IPS-NIHi7 (cell line): ENCODE data around the gene BCAT1.
"Not testable (repeated sequence)": the region's sequence is repeated elsewhere in the genome, so short reads cannot be mapped to it uniquely, and the experiment has no call there.

Experiments used
- DNase-seq: peaks from one replicate; pipeline ENCODE4 v3.0.0; 2012; ENCODE audit warnings: mixed read lengths; ENCODE audit errors: extremely low spot score

Gene BCAT1

DNA sequence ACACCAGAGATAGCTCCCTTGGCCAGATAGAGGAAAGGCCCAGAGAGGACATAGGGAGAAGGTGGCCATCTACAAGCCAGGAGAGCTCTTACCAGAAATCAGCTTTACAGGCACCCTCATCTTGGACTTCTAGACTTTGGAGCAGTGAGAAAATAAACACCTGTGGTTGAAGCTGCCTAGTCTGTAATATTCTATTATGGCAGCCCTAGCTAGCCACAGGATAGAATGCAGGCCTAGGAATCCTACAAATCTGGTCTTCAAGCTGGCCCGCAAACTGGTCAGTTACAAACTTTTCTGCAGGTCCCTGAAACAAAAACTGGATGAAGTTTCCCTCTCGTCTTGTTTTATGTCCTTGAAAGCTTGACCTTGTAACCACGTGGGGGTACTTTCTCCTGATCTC is 92.4 kb downstream of the BCAT1 start:
- DNase-seq = no peak

DNA sequence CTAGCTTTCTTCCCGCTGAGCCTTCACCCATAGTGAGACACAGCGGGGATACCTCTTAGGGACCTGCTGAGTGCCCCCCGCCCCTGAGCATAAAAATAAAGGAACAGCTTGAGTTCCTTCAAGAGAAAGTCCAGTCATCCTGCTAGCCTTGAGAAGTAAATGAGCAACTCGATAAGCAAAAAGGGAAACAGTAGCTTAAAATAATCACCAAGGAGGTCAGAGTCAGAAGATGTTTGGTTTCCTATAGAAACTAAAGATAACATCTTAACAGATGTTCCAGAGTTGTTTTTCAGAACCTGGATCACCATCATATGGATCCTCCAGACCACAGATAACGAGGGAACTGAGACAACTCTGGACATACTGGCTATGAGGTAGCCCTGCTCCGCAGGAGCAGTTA is 94.0 kb downstream of the BCAT1 start:
- DNase-seq = no peak

DNA sequence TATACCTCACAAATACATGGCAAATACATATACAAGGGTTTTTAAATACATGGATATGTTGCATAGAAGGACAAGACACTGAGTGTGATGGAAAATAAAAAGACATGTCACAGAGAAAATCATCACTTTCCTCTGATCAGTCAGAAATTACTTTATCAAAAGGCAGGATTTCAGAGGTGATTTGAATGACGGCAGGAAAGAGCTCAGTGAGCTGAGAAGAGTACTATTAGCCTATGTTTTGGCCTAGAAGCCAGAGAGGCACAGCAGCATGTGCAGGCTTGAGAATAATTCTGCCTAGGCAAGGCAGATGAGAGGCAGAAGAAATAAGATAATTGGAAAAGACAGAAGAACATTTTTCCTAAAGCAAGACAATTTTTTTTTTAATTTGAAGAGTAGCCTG is 94.9 kb downstream of the BCAT1 start:
- no peak for DNase-seq

DNA sequence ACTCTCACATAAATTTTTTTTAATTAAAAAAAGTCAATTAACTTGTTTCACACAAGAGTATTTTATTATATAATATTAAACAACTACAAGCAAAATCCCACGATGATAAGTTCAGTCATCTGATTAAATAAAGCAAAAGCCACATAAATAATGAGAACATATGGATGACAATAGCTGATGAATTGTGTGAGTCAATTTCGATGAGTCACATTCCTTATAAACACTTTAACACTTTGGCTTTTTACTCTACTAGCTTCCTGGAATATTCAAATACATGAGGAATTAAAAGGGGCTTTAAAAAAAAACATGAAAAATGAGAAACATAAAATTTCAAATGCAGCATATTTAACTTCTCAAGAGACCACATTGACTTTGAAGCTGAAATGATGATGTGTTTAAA is 95.3 kb downstream of the BCAT1 start:
- no peak for DNase-seq

DNA sequence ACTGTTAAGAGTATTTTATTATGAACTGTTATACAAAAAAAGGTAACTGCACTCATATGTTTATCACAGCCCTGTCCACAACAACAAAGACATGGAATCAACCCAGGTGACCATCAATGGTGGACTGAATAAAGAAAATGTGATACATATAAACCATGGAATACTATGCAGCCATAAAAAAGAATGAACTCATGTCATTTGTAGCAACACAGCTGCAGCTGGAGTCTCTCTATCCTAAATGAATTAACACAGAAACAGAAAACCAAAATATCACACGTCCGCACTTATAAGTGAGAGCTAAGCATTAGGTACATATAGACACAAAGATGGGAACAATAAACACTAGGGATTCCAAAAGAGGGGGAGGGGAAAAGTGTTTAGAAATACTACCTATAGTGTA is 95.8 kb downstream of the BCAT1 start:
- no peak for DNase-seq

DNA sequence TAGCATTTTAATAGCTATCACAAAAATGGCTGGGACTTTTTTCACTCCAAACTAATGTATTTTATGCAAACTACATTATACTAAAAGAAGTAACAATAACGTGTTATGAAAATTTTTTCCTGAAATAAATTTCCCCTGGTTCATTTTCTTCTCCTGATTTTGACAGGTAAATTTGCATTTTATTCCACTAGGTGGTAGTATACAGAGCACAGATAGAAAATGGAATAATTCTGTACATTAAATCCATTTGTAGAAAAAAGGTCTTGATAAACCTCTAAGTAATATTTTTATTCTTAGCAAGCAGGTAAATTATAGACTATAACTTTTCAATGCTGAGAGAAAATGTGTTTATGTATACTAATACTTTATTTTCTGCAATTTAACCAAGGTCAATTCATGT is 96.5 kb downstream of the BCAT1 start:
- no peak for DNase-seq

DNA sequence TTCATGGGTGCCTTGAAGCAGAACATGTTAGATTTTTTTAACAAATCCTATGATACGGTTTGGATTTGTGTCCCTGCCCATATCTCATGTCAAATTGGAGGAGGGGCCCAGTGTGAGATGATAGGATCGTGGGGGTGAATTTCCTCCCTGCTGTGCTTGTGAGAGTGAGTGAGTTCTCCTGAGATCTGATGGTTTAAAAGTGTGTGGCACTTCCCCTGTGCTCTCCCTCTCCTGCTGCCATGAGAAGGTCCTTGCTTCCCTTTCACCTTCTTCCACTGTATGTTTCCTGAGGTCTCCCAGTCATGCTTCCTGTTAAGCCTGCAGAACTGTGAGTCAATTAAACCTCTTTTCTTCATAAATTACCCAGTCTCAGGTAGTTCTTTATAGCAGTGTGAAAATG is 97.0 kb downstream of the BCAT1 start:
- not testable (repeated sequence) for DNase-seq

DNA sequence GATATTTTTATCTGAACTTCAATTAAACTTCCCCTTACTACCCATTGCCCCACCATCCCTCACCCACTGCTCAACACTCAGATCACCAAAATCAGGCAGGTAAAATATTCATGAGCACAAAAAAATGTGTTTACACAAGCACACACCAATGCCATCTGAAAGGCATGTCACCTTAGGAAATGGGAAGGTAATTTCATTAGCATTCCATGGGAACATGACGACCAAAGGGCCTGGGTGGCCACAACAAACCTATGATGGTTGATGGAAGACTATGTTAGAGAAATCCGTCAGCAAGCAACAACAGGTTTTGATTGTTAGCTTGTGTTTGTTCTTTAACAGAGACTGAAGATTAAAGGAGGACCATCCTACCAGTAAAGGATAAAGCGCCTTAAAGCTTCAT is 97.6 kb downstream of the BCAT1 start:
- no peak for DNase-seq

DNA sequence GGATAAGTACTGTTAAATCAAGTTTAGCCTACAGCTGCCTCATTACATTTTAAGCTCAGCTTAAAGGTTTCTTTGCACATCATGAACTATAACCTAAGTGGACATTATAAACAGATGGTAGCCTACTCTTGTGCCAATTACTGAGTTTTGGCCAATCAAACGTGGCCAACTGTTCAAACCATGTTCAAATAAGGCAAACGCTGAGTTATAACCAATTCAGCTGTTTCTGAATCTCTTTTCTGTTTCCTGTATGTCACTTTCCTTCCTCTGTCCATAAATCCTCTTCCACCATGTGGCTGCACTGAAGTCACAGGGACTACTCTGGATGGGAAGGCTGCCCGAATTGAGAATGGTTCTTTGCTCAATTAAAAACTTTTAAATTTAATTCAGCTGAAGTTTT is 98.4 kb downstream of the BCAT1 start:
- DNase-seq = no peak

DNA sequence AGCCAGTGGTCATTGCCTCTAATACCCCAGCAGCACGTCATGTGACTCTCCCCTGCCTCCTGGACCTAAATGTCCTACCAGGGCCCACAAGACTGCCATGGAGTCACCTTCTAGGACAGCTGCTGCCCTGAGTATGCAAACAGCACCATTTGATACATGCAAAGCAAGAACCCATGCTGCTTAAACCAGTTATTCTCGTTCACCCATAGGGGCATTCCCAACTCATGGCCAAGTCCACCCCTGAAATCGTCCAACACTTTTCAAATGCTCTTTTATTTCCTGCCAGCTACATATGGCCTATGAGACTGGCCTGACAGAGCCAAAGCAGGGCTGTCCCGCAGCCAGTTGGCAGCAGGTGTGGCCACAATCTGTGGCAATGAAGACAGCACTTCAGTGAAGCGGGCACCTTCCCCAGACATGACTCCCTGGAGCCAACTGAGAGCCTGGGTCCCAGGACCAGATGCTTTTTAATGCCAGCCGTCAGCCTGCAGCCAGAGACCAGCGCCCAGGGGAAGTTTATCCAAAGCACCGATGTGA is 99.9 kb downstream of the BCAT1 start:
- DNase-seq = no peak

DNA sequence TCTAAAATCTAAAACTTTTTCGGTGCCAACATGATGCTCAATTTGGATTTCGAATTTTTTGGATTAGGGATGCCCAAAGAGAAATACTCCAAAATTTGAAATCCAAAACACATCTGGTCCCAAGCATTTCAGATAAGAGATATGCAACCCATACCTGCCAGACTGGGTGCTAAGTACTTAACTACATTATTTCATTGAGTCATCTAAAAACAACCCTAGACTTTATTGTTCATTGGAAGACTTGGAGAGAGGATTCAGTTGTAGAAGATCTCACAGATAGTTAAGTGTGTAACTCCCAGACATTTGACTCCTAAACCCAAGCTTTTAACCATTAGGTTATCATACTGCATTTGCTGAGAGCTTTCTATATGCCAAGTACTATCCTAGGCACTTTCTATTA is 102.2 kb downstream of the BCAT1 start:
- no peak for DNase-seq

DNA sequence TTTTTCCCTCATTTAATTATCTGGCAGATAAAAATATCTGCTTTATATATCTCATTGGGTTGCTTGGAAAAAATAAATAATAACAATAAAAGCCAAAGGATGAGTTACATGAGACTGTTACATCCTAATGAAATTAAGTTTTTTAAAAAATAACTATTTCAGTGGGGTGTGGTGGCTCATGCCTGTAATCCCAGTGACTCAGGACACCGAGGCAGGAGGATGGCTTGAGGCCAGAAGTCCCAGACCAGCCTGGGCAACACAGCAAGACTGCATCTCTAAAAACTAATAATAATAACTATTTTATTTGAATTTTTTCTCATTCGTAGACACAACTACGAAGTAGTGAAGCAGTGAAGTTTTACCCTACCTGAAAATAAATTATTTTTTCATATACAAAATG is 103.3 kb downstream of the BCAT1 start:
- no peak for DNase-seq

DNA sequence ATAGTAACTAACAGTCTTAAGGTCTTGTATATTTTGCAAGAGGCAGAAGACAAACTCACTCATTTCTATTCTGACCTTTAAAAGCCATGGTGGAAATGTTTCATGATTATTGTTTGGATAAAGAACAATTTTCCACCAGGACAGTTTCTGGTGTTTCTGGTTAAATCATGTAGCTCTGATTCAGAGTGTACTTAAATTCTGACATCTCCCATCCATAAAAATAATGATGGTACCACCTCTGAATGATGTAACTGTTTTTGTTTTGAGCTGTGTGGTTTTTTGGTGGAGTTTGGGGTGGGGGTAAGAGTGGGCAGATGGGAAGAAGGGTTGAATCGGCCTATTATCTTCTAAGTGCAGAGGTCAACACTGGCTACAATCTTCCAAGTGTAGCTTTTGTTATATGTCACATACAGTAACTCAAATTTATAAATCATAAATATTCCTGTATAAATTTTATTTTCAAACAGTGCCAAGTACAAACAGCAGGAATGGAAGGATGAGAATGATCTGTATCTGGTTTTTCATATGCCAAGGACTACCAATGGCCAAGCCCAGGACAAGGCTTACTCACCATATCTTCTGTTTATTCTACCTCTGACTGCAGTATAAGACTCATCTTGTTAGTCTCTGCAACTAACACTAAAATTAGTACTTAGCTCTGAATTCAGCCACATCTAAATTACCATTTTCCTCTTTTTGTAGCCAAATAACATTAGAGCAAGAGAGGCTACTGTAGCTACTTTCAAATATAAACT is 108.7 kb downstream of the BCAT1 start:
- no peak for DNase-seq

DNA sequence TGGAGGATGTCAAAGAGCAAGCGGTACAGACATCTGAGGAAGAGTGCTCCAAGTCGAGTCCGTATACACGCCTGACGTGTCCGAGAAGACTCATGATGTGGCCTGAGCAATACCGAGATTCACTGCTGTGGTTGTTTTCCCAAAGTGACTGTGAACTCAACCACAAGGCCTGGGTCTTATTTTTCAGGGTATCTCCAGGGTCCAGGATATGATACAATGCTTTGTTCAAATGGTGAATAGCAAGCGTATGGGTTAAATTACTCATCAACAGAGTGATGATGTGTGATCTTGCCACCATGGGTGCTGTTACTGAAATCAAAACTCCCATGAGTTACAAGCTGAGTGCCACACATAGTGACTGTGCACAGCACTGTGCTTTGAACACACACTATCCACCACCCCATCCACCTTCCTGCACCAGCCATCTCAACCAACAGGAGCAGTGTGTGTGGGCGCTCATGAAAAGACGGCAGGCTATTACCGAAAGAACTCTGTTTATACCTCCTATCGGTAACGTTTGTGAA is 109.6 kb downstream of the BCAT1 start:
- no peak for DNase-seq

DNA sequence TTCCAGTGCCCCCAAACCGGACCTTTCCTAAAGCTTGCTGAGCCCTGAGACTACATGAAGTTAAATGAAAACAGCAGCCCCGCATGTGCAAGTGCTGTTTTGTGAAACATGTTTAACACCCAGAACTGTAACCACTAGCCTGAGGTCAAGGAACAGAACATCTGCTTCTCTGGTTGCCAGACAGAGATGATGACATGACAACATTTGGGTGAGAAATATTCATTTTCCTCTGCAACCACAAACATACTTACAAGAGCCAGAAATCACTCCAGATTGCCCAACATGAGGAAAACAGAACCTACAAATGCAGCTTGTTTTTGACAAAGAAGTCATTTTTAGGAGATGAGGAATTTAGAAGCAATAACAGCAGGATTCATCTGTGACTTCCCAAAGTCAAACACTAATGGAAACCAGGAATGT is 110.4 kb downstream of the BCAT1 start:
- no peak for DNase-seq

DNA sequence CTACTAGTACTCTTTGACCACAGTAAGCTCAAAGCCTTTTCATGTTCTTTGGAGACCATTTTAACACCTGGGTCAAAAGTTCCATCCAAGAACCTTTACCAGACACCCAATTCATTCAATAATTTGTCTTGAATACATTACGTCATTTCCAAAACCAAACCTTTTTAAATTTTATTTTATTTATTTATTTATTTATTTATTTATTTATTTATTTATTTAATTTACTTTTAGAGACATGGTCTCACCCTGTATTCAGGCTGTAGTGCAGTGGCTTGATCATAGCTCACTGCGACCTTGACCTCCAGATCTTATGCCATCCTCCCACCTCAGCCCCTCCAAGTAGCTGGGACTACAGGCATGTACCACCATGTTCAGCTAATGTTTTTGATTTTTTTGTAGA is 113.5 kb downstream of the BCAT1 start:
- no peak for DNase-seq

DNA sequence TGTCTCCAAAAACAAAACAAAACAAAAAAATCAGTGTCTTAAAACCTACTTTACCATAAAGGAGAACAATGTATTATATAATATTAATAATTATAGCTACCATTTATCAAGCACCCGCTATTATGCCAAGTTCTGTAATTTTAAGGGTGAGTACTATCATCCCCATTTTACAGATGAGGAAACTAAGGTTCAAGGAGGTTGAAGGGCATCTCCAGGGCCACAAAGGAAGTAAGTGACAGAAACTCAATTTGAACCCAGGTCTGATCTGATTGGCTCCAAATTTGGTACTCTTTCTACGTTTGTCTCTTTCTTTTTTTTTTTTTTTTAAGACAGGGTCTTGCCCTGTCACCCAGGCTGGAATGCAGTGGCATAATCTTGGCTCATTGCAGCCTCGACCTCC is 115.4 kb downstream of the BCAT1 start:
- DNase-seq = no peak

DNA sequence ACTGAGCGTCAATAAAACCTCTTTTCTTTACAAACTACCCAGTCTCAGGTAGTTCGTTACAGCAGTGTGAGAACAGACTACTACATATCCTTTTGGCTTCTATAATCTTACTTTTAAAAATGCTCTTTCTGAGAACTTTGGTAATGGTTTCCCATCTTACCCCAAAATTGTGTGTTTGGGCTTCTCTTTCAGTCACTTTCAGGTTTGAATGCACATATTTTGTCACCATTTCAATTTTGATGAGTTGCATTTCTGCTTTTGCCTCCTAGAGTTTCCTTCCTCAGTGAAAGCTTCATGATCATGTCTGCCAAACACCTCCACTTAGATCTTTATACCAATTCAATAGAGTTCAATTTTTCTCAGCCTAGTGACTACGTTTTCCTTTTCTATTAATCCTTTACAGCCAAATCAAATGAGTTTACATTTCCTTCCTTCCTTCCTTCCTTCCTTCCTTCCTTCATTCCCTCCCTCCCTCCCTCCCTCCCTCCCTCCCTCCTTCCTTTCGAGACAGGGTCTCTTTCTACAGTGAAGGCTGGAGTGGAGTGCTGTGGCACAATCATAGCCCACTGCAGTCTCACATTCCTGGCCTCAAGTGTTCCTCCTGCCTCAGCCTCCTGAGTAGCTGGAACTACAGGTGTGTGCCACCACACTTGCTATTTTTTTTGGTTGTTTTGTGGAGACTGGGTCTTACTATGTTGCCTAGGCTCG is 124.9 kb downstream of the BCAT1 start:
- no peak for DNase-seq

DNA sequence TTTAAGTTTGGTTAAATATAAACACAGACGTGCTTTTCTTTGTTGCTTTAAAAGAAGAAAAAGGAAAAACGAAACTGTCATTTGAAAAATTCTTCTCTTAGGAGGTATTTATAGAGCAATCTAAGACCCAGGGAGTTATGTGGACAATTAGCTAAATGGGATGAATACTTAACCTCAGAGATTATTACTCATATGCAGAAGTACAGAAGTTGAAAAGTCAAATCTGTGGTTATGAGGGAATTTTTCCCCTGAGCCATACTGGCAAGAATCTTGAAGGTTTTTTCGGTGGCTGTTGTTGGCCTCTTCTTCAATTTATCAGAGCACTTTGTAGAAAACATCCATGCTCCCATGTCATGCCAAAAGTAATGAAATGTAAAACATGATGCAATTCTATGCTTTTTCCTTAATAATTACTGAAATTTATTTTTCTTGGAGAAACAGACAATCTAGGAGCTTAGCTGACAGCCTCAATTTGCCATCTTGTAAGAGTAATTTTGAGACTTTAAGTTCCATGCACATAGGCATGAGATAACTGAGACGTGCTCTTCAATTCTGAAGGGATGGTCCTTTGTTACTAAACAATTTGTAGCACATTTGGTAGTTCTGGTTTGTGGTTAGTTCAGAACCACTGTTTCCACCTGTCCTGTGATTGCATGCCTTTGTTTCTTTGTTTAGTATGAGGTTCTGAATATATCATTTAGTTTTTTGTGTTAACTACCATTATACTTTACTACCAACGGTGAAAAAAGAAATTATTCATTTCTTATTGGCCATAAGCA is 126.6 kb downstream of the BCAT1 start:
- no peak for DNase-seq

DNA sequence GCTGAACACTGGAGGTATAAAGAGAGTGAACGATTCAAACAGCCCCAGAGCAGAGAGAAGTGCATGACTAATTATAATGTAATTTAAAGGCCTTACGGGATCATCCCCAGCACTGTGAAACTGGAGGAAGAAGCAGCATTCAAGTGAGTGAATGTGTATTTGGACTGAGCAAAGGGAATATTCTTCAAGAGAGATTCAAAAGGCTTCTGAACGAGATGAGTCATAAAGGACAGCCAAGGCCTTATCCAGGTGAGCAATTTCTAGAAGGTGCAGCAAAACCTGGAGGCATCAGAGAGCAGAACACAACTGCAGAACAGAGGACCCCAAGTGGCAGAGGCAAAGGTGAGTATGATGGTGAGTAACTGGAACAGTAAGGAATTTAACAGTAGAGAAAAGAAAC is 127.2 kb downstream of the BCAT1 start:
- DNase-seq = no peak

DNA sequence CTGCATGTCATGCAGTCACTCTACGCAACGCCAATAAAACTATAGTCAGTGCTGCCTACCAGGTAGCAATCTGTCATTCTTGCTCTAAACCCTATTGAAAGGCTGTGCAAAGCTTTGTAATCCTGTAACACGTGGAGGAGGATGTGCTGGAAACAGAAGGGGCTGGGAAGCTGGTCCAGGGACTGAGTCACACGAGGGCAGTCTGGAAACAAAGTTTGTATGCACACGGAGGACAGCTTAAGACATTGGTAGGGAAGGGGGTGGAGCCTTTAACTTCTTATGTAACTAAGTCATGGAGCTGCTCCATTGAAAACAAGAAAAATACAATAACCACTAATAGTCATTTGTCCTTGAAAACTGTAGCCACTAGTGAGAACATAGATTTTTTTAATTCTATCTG is 128.0 kb downstream of the BCAT1 start:
- no peak for DNase-seq

DNA sequence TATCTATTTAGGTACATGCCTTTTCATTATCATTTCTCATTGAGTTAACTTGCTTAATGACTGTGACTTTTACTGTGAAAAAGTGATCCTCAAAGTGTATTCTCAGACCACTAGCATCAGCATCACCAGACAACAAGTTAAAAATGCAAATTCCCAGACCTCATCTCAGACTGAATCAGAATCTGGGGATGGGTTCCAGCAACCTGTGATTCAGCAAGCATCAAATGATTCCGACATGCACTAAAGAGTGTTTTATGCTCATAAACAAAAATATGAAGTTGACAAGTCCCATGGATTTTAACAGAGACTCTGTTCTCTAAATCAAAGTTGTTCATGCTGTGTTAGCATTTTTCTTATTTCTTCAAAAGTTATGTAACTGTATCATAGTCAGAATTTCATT is 130.6 kb downstream of the BCAT1 start:
- DNase-seq = no peak

DNA sequence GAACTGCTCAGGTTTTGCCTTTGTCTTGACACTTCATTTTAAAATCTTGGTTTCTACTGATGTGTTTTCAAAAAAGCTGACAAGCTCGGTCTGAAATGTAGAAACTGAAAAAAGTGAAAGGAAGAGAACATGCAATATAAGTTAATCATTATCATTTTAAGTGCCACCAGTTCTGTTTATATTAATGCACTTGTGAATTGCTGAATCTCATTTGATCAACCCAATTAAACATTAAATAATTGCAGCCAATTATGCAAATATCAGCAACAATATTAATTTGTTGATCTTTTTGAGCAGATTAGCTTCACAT is 133.8 kb downstream of the BCAT1 start:
- no peak for DNase-seq
